ENCODE results near the gene FBXO2.

FBXO2 gene

GRCh38 chr1:11653101-11653860 lies 948 bp downstream of the FBXO2 start:
- in situ Hi-C loops (cut with MboI; ENCODE audit: low sequenced_read_pairs): no loop called here

- in situ Hi-C loops (cut with MboI; ENCODE audit: low sequenced_read_pairs): no loop called here
Measured at GRCh38 chr1:11652203-11652780, 1.9 kb downstream of the FBXO2 start.

- in situ Hi-C loops (cut with MboI; ENCODE audit: low sequenced_read_pairs): no loop called here
Measured at GRCh38 chr1:11651017-11651416, 3.2 kb downstream of the FBXO2 start.

GRCh38 chr1:11650331-11650991 lies 3.8 kb downstream of the FBXO2 start:
- in situ Hi-C loops (cut with MboI; ENCODE audit: low sequenced_read_pairs): no loop called here

GRCh38 chr1:11649624-11650330 lies 4.5 kb downstream of the FBXO2 start:
- in situ Hi-C loops (cut with MboI; ENCODE audit: low sequenced_read_pairs): loop anchor here (10.0 to 25.0 kb wide), 2 partner anchors 337 to 615 kb away; no protein-coding TSS in a partner anchor

- in situ Hi-C loops (cut with MboI; ENCODE audit: low sequenced_read_pairs): loop anchor here (10.0 to 25.0 kb wide), 2 partner anchors 337 to 614 kb away; no protein-coding TSS in a partner anchor
Measured at GRCh38 chr1:11649237-11649623, 5.0 kb downstream of the FBXO2 start.

GRCh38 chr1:11648732-11649158 lies 5.5 kb downstream of the FBXO2 start:
- in situ Hi-C loops (cut with MboI; ENCODE audit: low sequenced_read_pairs): loop anchor here (10.0 to 25.0 kb wide), 2 partner anchors 336 to 614 kb away; no protein-coding TSS in a partner anchor

- in situ Hi-C loops (cut with MboI; ENCODE audit: low sequenced_read_pairs): loop anchor here (10.0 to 25.0 kb wide), 2 partner anchors 336 to 613 kb away; no protein-coding TSS in a partner anchor
Measured at GRCh38 chr1:11648039-11648438, 6.2 kb downstream of the FBXO2 start.

GRCh38 chr1:11647333-11647732 lies 6.9 kb downstream of the FBXO2 start:
- in situ Hi-C loops (cut with MboI; ENCODE audit: low sequenced_read_pairs): loop anchor here (10.0 to 25.0 kb wide), 2 partner anchors 335 to 613 kb away; no protein-coding TSS in a partner anchor

- in situ Hi-C loops (cut with MboI; ENCODE audit: low sequenced_read_pairs): loop anchor here (10.0 to 25.0 kb wide), 2 partner anchors 334 to 612 kb away; no protein-coding TSS in a partner anchor
Measured at GRCh38 chr1:11646317-11646716, 7.9 kb downstream of the FBXO2 start.

GRCh38 chr1:11645670-11646265 lies 8.5 kb downstream of the FBXO2 start:
- in situ Hi-C loops (cut with MboI; ENCODE audit: low sequenced_read_pairs): loop anchor here (10.0 to 25.0 kb wide), 2 partner anchors 333 to 611 kb away; no protein-coding TSS in a partner anchor

GRCh38 chr1:11645270-11645669 lies 9.0 kb downstream of the FBXO2 start:
- in situ Hi-C loops (cut with MboI; ENCODE audit: low sequenced_read_pairs): loop anchor here (10.0 to 25.0 kb wide), 2 partner anchors 333 to 610 kb away; no protein-coding TSS in a partner anchor

- in situ Hi-C loops (cut with MboI; ENCODE audit: low sequenced_read_pairs): loop anchor here (10.0 to 25.0 kb wide), 2 partner anchors 331 to 609 kb away; no protein-coding TSS in a partner anchor
Measured at GRCh38 chr1:11643782-11644181, 10.4 kb downstream of the FBXO2 start.

GRCh38 chr1:11642418-11643017 lies 11.7 kb downstream of the FBXO2 start:
- in situ Hi-C loops (cut with MboI; ENCODE audit: low sequenced_read_pairs): loop anchor here (10.0 to 25.0 kb wide), 2 partner anchors 330 to 608 kb away; no protein-coding TSS in a partner anchor

- in situ Hi-C loops (cut with MboI; ENCODE audit: low sequenced_read_pairs): loop anchor here (10.0 to 25.0 kb wide), 2 partner anchors 330 to 607 kb away; no protein-coding TSS in a partner anchor
Measured at GRCh38 chr1:11641776-11642305, 12.4 kb downstream of the FBXO2 start.

GRCh38 chr1:11640944-11641343 lies 13.3 kb downstream of the FBXO2 start:
- in situ Hi-C loops (cut with MboI; ENCODE audit: low sequenced_read_pairs): loop anchor here (10.0 to 25.0 kb wide), 2 partner anchors 329 to 606 kb away; no protein-coding TSS in a partner anchor

GRCh38 chr1:11640101-11640500 lies 14.1 kb downstream of the FBXO2 start:
- in situ Hi-C loops (cut with MboI; ENCODE audit: low sequenced_read_pairs): loop anchor here (10.0 to 25.0 kb wide), 2 partner anchors 328 to 605 kb away; no protein-coding TSS in a partner anchor

GRCh38 chr1:11639372-11639771 lies 14.9 kb downstream of the FBXO2 start:
- in situ Hi-C loops (cut with MboI; ENCODE audit: low sequenced_read_pairs): loop anchor here (10.0 to 25.0 kb wide), 2 partner anchors 327 to 585 kb away; no protein-coding TSS in a partner anchor

GRCh38 chr1:11638121-11638520 lies 16.1 kb downstream of the FBXO2 start:
- in situ Hi-C loops (cut with MboI; ENCODE audit: low sequenced_read_pairs): loop anchor here (10.0 to 25.0 kb wide), 2 partner anchors 326 to 583 kb away; no protein-coding TSS in a partner anchor
